GM19438 (cell line): Measurements from ENCODE around the gene NCKAP5.
"Not testable (repeated sequence)": the region's sequence is repeated elsewhere in the genome, so short reads cannot be mapped to it uniquely, and the experiment has no call there.

ENCODE experiments used
- ATAC-seq: cut with Tn5 transposase; IDR thresholded peaks from one replicate; pipeline ENCODE4 v1.9.1; 2021; ENCODE audit warnings: low read depth; ENCODE audit not compliant: unreplicated experiment

The NCKAP5 gene

GRCh38 chr2:133475610-133476009 is 92.7 kb downstream of the NCKAP5 start:
- no peak for ATAC-seq

DNA sequence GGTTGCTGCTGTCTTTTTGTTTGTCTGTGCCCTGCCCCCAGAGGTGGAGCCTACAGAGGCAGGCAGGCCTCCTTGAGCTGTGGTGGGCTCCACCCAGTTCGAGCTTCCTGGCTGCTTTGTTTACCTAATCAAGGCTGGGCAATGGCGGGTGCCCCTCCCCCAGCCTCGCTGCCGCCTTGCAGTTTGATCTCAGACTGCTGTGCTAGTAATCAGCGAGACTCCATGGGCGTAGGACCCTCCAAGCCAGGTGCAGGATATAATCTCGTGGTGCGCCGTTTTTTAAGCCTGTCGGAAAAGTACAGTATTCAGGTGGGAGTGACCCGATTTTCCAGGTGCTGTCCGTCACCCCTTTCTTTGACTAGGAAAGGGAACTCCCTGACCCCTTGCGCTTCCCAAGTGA is 97.8 kb downstream of the NCKAP5 start:
- ATAC-seq, result not testable (repeated sequence)

DNA sequence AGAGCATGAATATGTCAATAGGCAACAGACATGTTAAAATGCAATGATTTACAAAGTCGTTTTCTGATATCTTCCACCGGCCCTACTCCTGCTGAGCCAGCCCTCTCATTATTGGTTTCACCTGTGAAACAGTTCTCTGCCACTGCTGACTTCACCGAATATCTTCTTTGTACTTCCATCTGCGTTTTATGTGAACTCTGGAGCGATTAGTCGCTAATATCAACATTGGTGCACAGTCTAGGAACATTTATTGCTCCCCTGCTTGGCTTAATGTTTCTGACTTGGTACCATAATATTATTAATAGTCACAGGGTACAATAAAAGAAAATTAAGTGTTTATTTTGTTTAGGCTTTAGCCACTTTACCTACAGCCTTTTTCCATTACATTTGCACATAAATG is 105.5 kb downstream of the NCKAP5 start:
- no peak for ATAC-seq

DNA sequence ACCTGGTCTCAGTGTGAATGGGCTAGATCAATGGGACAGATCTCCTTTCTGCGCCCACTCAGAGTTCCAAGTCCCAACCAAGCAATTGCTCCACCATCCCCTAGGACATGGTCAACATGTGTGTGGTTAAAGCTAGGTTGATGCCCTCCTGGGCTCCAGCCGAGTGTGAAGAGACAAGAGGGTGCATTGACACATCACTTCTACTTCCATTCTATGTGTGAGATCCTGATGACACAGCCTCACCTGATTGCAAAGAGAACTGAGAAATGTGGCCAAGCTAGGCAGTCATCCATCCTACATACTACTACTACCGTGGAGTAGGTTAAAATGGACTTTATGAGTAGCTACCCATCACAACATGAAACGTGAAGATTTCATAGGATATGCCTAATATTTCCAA is 106.8 kb downstream of the NCKAP5 start:
- no peak for ATAC-seq

DNA sequence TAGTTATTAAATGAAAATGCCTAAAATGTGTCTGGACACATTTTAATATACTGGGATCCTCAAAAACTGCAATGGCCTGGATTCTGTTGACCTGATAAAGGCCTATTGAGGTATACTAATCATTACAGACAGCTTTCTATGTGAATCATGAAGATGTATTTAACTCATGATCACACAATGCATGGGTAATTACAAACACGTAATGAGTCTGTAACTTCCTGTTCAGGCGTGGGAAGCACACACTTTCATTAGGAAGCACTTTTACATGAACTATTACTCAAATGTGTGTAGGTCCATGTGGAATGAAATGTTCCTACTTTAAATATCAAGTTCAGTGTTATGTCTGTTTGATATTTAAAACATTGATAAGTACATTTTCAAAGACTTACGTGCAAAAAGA is 108.7 kb downstream of the NCKAP5 start:
- no peak for ATAC-seq

- no peak for ATAC-seq
Observed at GRCh38 chr2:133458280-133458679, 110.0 kb downstream of the NCKAP5 start.

- ATAC-seq, result no peak
Observed at GRCh38 chr2:133457861-133458260, 110.4 kb downstream of the NCKAP5 start.

DNA sequence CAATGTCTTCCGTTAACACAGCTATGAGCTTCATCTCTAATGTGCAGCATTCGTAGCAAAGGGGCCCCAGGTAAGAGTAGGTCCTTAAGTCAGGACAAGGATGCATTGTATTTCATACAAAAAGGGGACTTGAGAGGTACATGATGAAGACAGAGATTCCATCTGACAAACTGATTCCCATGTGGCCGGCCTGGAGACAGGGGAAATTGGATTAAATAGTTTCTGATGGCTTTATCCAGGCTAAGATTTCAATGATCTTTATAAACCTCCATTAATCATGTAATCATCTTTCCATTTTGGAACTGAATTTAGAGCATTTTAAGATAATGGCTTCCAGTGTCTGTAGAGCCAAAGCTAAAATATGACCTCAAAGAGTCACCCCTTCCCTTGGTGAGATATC is 111.3 kb downstream of the NCKAP5 start:
- ATAC-seq, result no peak

GRCh38 chr2:133456156-133456555 is 112.1 kb downstream of the NCKAP5 start:
- no peak for ATAC-seq

DNA sequence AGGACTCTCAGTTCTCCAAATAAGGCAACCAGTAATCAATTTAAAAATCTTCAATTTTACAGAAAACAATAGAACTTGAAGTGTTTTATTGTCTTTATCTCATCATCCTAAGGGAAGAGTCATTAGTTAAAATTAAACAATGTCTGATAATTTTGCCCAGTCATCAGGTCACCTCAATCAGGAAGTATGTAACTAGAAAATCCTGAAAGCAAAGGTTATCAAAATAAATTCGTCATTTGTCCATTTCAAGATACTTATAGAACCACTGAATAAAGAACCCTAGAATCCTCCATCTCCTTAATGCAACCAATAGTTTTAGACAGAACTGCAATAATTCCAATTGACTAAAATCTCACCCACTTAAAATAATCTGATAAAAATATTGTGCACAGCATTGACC is 115.2 kb downstream of the NCKAP5 start:
- ATAC-seq, result no peak

GRCh38 chr2:133452583-133452982 is 115.7 kb downstream of the NCKAP5 start:
- ATAC-seq, result no peak

DNA sequence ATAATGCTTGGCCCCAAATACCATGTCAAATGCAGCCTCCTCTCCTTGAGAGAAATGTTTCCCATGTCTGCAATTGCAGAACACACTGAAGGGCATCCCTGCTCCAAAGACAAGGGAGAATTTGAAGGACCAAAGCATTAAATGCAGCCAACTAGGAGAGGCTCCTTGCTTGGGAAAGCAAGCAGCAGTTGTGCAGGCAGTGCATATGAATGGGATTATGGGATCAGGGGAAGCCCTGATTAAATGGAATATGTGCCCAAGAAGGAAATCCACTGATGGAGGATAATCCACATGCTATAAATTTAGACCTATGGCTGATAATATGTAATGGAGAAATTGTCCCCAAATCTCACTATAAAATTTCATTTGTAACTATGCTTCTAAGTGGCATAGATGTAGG is 116.1 kb downstream of the NCKAP5 start:
- ATAC-seq, result no peak

DNA sequence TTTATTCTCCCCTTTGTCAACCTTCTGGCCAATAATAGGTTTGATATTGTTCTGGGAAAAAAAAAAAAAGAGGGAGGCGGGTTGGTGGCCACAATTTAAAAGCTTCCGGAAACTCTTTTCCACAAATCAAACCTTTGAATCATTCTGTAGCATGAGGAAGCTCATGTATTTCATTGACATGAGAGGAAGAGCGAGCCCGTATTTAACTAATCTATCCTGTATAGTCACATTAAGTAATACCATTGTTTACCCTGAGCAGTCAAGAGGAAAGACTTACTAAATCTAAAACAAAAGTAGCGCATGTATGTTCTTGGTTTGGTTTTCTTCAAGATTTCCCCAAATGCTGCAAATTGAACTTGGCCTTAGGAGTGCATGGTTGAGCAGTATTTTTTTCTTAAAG is 120.1 kb downstream of the NCKAP5 start:
- no peak for ATAC-seq

DNA sequence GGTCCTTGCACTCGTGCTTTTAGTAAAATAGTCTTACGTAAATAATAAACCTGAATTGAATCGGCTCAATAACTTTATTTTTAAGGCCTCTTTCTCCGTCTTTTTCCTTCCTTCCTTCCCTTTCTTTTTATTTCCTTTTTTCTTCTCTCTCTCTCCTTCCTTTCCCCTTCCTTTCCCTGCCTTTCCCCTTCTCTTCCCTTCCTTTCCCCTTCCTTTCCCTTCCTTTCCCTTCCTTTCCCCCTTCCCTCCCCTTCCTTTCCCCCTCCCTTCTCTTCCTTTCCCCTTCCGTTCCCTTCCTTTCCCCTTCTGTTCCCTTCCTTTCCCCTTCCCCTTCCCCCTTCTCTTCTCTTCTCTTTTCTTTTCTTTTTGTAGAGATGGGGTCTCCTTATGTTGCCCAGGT is 121.0 kb downstream of the NCKAP5 start:
- ATAC-seq, result no peak

DNA sequence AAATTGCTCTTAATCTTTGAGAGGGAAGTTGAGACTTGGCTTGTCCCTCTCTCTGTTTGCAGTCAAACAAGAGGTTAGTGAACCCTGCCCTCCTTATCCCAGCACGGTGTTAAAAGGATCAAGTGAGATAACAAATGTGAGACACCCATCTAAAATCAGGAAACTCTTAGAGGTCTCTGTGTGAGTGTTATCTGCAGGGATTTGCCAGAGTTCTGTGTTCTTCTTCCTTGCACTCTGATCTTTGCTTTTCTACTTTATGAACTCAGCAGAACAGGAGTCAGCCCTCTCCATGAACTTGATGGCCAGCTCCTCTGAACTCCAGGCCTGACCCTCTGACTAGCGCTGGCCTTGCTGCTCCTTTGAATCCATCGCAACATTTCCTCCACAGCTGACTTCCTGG is 123.8 kb downstream of the NCKAP5 start:
- ATAC-seq, result no peak

DNA sequence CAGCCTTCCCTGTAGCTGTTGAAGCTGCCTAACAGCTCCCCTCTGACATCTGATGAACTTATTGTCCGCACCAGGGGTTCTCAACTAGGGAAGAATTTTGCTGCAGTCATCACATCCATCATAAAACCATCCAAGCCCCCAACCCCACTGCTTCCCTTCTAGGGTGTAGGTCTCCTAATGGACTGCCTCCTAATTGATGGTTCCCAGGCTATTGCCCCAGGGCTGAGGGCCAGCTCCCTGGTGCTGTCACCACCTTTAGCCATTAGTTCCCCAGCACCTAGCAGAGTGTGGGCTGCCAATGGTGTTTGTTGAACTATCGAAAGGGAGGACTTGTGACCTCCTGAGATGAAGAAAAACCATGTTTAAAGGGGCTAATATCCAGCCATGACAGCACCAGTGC is 125.9 kb downstream of the NCKAP5 start:
- ATAC-seq, result no peak

- no peak for ATAC-seq
Observed at GRCh38 chr2:133439565-133439920, 128.7 kb downstream of the NCKAP5 start.

- no peak for ATAC-seq
Observed at GRCh38 chr2:133438848-133439564, 129.3 kb downstream of the NCKAP5 start.

- ATAC-seq, result no peak
Observed at GRCh38 chr2:133438026-133438425, 130.2 kb downstream of the NCKAP5 start.

DNA sequence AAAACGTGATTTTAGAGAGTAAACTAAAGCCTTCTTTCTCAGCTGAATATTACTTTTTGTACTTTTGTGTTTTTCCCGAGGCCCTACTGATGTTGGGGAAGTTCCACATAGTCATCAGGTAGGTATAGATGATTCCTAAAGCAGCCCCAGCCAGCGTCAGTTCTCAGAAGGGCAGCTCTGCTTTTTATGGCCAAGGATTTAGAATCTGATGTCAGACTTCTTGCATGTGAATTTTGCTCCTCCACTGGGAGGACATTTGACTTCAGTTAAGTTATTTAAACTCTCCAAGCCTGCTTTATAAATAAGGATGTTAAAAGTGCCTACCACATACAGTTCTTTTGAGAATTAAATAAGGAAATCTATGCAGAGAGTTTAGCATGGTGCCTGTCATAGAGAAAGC is 130.8 kb downstream of the NCKAP5 start:
- no peak for ATAC-seq

DNA sequence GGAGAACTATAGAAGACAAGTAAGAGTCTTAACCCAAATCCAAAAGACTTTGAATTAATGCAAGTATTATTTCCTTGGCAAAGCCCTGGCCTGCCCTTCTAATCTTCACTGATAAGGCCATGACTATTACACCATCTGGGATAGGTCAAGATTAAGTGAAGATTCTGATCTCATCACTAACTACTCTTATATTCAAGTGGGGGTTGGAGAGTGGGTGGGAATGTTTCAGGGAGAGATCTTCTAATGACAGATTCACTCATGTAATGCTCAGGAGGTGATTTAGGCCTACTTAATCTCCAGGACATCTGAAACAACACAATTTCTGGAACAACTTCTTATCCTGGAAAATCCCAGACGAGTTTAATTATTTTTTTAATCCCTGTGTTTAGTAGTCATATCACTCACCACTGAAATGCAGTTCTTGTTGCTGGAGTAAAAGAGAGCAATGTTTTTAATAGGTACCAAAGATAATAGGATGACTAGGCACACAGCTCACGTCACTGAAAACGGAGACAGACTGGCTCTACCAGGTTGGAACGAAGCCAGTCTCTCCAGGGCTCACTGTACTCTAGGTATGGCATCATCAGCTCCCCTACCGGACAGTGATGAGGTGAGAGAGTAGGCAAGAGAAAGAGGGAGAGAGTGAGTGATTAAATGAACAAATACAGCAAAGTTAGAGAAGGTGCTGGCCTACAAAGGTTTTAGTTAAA is 133.1 kb downstream of the NCKAP5 start:
- no peak for ATAC-seq
